K562 (cell line): ENCODE data around the gene NUP98. TPM values are rescaled to one million over a fixed set of nuclear protein-coding genes. Genes with fewer than 3 reads are reported as not detected.

Source experiments
- ATAC-seq: fragments of 200-7000 bp; cut with Tn5 transposase; 3 replicates; pipeline ENCODE4 v1.9.1; 2020; ENCODE audit warnings: moderate library complexity
- BruUV-seq: library from RNA; stranded (reverse); fragments of 400-500 nt; replicated peaks from 2 replicates; lab custom pipeline; 2021; lab: Mats Ljungman, UMichigan
- CTCF ChIA-PET: fragments of 300-600 bp; formaldehyde crosslinking; extraction: SDS; loops from one replicate; lab custom pipeline; 2021; ENCODE audit warnings: low intra/inter-chr PET ratio; lab: Yijun Ruan, JAX
- POLR2A ChIA-PET: fragments of 300-600, 350-650 bp; sonication (Branson Sonifier 250); formaldehyde crosslinking; extraction: SDS; loops from one replicate; lab custom pipeline; 2021; ENCODE audit warnings: antibody characterized with exemption, inconsistent platforms; lab: Yijun Ruan, JAX
- DNase-seq, 4 experiments: peaks; one replicate each; pipeline versions ENCODE4 v3.0.0 to v3.0.0-alpha.2; 2011 to 2018; ENCODE audit warnings: low spot score in 3 of 4, mixed read lengths in 3 of 4; ENCODE audit errors: extremely low read depth in 1 of 4
- FAIRE-seq: peaks from 2 replicates; lab custom pipeline; 2011; peaks lifted over from hg19 to GRCh38; lab: Jason Lieb, UNC
- H2AFZ ChIP-seq: 2 replicates; pipeline ENCODE4 v1.6.0; 2011; ENCODE audit warnings: low read depth, low read length, control low read depth, inconsistent platforms
- H3K27ac ChIP-seq: fragments of 200-600 bp; 3 replicates; pipeline ENCODE4 v1.8.0; 2011; ENCODE audit warnings: low read depth, mild to moderate bottlenecking, control low read depth, inconsistent platforms, low read length, moderate library complexity, mixed read lengths; ENCODE audit errors: extremely low read depth
- H3K27me3 ChIP-seq, 2 experiments: fragments of 300-600 bp in 1 of 2; 2 replicates in 1 of 2; 3 replicates in 1 of 2; pipeline versions ENCODE4 v1.6.0 to v1.8.0; 2011; ENCODE audit warnings: inconsistent platforms in 2 of 2, low read length in 2 of 2, mild to moderate bottlenecking in 1 of 2, mixed read lengths in 1 of 2, moderate library complexity in 1 of 2; ENCODE audit not compliant: control insufficient read depth in 2 of 2, insufficient read depth in 2 of 2
- H3K36me3 ChIP-seq: fragments of 300-600 bp; 3 replicates; pipeline ENCODE4 v1.8.0; 2011; ENCODE audit warnings: mild to moderate bottlenecking, low read length, inconsistent platforms; ENCODE audit not compliant: control insufficient read depth, insufficient read depth
- H3K4me1 ChIP-seq, 2 experiments: fragments of 200-600 bp in 1 of 2; replicated peaks in 1 of 2; 2 replicates in 1 of 2; 3 replicates in 1 of 2; pipeline versions ENCODE4 v1.5.1 to v1.8.0; 2011; ENCODE audit warnings: inconsistent platforms in 2 of 2, low read length in 2 of 2, mild to moderate bottlenecking in 1 of 2, mixed read lengths in 1 of 2, moderate library complexity in 1 of 2; ENCODE audit not compliant: control insufficient read depth in 2 of 2, insufficient read depth in 2 of 2
- H3K4me2 ChIP-seq: 2 replicates; pipeline ENCODE4 v1.6.1; 2011; ENCODE audit warnings: low read length, control low read depth, inconsistent platforms, mixed read lengths; ENCODE audit not compliant: insufficient read depth
- H3K4me3 ChIP-seq: fragments of 200-600 bp; sonication (generic), shearing (Covaris generic); 2 replicates; pipeline ENCODE4 v1.5.1; 2016; ENCODE audit warnings: control low read depth, inconsistent platforms
- H3K79me2 ChIP-seq: fragments of 200-600 bp; 3 replicates; pipeline ENCODE4 v1.8.0; 2011; ENCODE audit warnings: low read length, inconsistent platforms; ENCODE audit not compliant: control insufficient read depth, insufficient read depth
- H3K9ac ChIP-seq, 2 experiments: 2 replicates each; pipeline versions ENCODE4 v1.6.0 to v1.6.1; 2011; ENCODE audit warnings: low read depth in 2 of 2, low read length in 2 of 2, control low read depth in 1 of 2, inconsistent platforms in 1 of 2, mild to moderate bottlenecking in 1 of 2, mixed read lengths in 1 of 2; ENCODE audit not compliant: insufficient read depth in 1 of 2
- H3K9me1 ChIP-seq: one replicate; pipeline ENCODE4 v1.6.0; 2011; ENCODE audit warnings: inconsistent platforms, mild to moderate bottlenecking, low read length, moderate library complexity; ENCODE audit not compliant: control insufficient read depth, insufficient read depth
- H3K9me3 ChIP-seq: replicated peaks from 2 replicates; pipeline ENCODE4 v1.5.1; 2011; ENCODE audit warnings: low read depth, low read length, inconsistent platforms; ENCODE audit not compliant: control insufficient read depth, insufficient read depth
- H4K20me1 ChIP-seq: replicated peaks from 2 replicates; pipeline ENCODE4 v1.6.1; 2011; ENCODE audit warnings: low read length, inconsistent platforms, mixed read lengths; ENCODE audit not compliant: control insufficient read depth, insufficient read depth
- BACH1 ChIP-seq: fragments of 200-800 bp; sonication (Bioruptor generic); IDR thresholded peaks from 2 replicates; pipeline ENCODE4 v1.6.1; 2016; ENCODE audit warnings: missing genetic modification characterization, missing compliant biosample characterization
- HSF4 ChIP-seq: fragments of 250-450 bp; sonication (Bioruptor Pico); IDR thresholded peaks from 2 replicates; pipeline ENCODE4 v2.1.2; 2022; ENCODE audit warnings: mild to moderate bottlenecking, moderate library complexity, borderline replicate concordance
- L3MBTL2 ChIP-seq: fragments of 450-650 bp; IDR thresholded peaks from 2 replicates; pipeline ENCODE4 v1.6.1; 2016; ENCODE audit warnings: mild to moderate bottlenecking, moderate library complexity
- NR2C1 ChIP-seq, 2 experiments: fragments of 450-650 bp; IDR thresholded peaks; 2 replicates each; pipeline ENCODE4 v1.6.1; 2017; ENCODE audit warnings: mild to moderate bottlenecking in 2 of 2, antibody characterized with exemption in 1 of 2, inconsistent platforms in 1 of 2, missing compliant biosample characterization in 1 of 2, missing genetic modification characterization in 1 of 2
- SAP30 ChIP-seq: fragments of 200-600 bp; sonication (generic); IDR thresholded peaks from 2 replicates; pipeline ENCODE4 v1.6.1; 2012; ENCODE audit warnings: borderline replicate concordance, low read depth, mild to moderate bottlenecking, moderate library complexity, low read length, control low read depth, inconsistent platforms; ENCODE audit not compliant: insufficient read depth, poor library complexity, severe bottlenecking
- TAL1 ChIP-seq: fragments of 450-650 bp; IDR thresholded peaks from 2 replicates; pipeline ENCODE4 v1.6.1; 2016; ENCODE audit warnings: mild to moderate bottlenecking
- ZNF124 ChIP-seq: sonication (generic); formaldehyde crosslinking; IDR thresholded peaks from 2 replicates; pipeline ENCODE4 v1.8.1; 2022; ENCODE audit warnings: missing genetic modification reagents
- ZNF232 ChIP-seq: sonication (generic); formaldehyde crosslinking; IDR thresholded peaks from 2 replicates; pipeline ENCODE4 v1.8.0; 2022; ENCODE audit warnings: mild to moderate bottlenecking, missing genetic modification reagents
- WGBS: fragments of 100-300 bp; shearing (Covaris generic); methylation state at CpG from one replicate; pipeline ENCODE4 v1.1.6; 2016; ENCODE audit warnings: low coverage, mixed read lengths; ENCODE audit not compliant: insufficient coverage; ENCODE audit errors: missing lambda C conversion rate; 5-methylcytosine and 5-hydroxymethylcytosine counted together
- in situ Hi-C: fragments of 300-500 bp; cut with MboI; formaldehyde crosslinking; loops from 4 replicates; pipeline ENCODE4 v1.15.0; 2018; ENCODE audit warnings: inconsistent platforms, mixed read lengths
- intact Hi-C: fragments of 100-400 bp; cut with micrococcal nuclease; formaldehyde crosslinking; loops from 2 replicates; pipeline ENCODE4 v1.14.2; 2022
- polyA plus RNA-seq, 8 experiments: library from polyadenylated mRNA; depleted of rRNA in 4 of 8; stranded (reverse) in 5 of 8; unstranded in 3 of 8; fragments of >200 nt; fragmentation: Nextera tagmentation in 2 of 8; fragmentation: Illumina TruSeq in 1 of 8; extraction: Ambion mirVana in 2 of 8; extraction: Trizol in 1 of 8; gene quantifications; 2 replicates each; pipeline versions ENCODE4 v1.2.1 to v1.2.3, GENCODE V29; 2011 to 2014; ENCODE audit warnings: inconsistent platforms in 1 of 8, missing spikeins in 1 of 8
- total RNA-seq, 7 experiments: library from RNA; depleted of rRNA in 6 of 7; stranded (reverse); fragments of >200 nt in 6 of 7; fragmentation: Illumina TruSeq in 2 of 7; extraction: Trizol in 2 of 7; gene quantifications; 2 replicates each; pipeline versions ENCODE4 v1.2.1 to v1.2.3, GENCODE V29; 2011 to 2021; ENCODE audit warnings: low replicate concordance in 1 of 7
- TF ChIP-seq, protein P1 (sequence below): fragments of 250-450 bp; sonication (Bioruptor Pico); IDR thresholded peaks from 2 replicates; pipeline ENCODE4 v1.5.0; 2021
- TF ChIP-seq, protein P2 (sequence below): fragments of 250-450 bp; sonication (Bioruptor Pico); IDR thresholded peaks from 2 replicates; pipeline ENCODE4 v1.5.0; 2021; ENCODE audit warnings: mild to moderate bottlenecking, moderate library complexity
- TF ChIP-seq, protein P3 (sequence below): sonication (generic); formaldehyde crosslinking; IDR thresholded peaks from 2 replicates; pipeline ENCODE4 v1.8.1; 2022; ENCODE audit warnings: missing genetic modification reagents
- TF ChIP-seq, protein P4 (sequence below), 2 experiments: IDR thresholded peaks; 2 replicates each; pipeline ENCODE4 v1.6.1; 2011; ENCODE audit warnings: borderline replicate concordance in 1 of 2, control low read depth in 1 of 2, low read depth in 1 of 2, low read length in 1 of 2, mild to moderate bottlenecking in 1 of 2, mixed read lengths in 1 of 2, moderate library complexity in 1 of 2; ENCODE audit not compliant: insufficient read depth in 1 of 2, insufficient read length in 1 of 2, poor library complexity in 1 of 2, severe bottlenecking in 1 of 2; ENCODE audit errors: extremely low read depth in 1 of 2

The NUP98 gene
- total and polyA plus RNA-seq, 9 of the 15 experiments (the other 6 are each of a cell fraction or from before 2014, with no cell fraction given), result 45.1 to 196 (median 130) TPM

DNA sequence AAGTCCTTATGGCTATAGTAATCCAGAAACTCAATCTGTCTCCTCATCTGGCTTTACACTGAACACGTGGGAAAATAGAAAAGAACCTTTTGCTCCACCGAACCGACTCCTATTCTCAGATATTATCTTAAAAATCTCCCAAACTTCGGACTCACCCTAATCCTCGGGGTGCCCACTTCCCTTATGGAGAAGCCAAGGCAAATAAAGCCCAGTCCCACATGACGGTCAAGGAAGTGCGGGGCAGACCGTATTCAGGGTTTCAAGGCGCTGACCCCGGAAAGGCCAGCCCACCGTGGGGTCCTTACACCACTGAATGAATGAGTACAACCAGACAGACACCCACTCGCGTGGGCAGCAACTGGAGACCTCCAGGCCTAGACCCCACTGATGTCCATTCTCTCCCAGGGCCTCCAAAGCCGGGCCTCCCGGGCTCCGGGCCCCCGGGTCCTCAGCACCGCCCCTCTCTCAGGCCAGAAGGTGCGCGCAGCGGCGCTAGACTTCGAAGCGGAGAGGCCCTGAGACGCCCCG is 489 bp downstream of the NUP98 start:
- ATAC-seq, result peak; percentile 82
- peak overlapping the region; percentile 94 for H3K27ac ChIP-seq
- BruUV-seq, result no TSS peak
- peak in 1 of 4 experiments; percentile 66 for DNase-seq
- peak overlapping the region; percentile 96 for H3K4me2 ChIP-seq
- no peaks in the 10 kb centered on the region for H3K9me3 ChIP-seq
- H3K36me3 ChIP-seq, result peaks cover 42% of the 10 kb centered on the region; the same call in 2 of the 3 replicates
- no peak for FAIRE-seq
- intact Hi-C loops, result no loop called here
- in situ Hi-C loops, result no loop called here
- H3K4me3 ChIP-seq, result peak overlapping the region; percentile 86
- POLR2A ChIA-PET, result interaction anchor here (1.4 to 2.5 kb wide), 2 partner anchors 11 to 12 kb away, joined by 5 to 11 read pairs; no protein-coding TSS in a partner anchor
- H2AFZ ChIP-seq, result peak overlapping the region; percentile 70
- CTCF ChIA-PET, result interaction anchor here (1.5 kb wide), 1 partner anchor 11 kb away, joined by 5 read pairs; the partner anchor contains the start of gene PGAP2
- peaks cover 7 to 22% of the 10 kb centered on the region in 2 experiments for H3K4me1 ChIP-seq
- H3K9me1 ChIP-seq, result no peaks in the 10 kb centered on the region
- no peaks in the 10 kb centered on the region for H3K27me3 ChIP-seq
- peaks cover 7% of the 10 kb centered on the region; the same call in 1 of the 2 replicates for H4K20me1 ChIP-seq
- 0% methylated on average over 26 of the region's 26 CpGs for WGBS
- H3K9ac ChIP-seq, result peak overlapping the region; percentile 92 to 97
- H3K79me2 ChIP-seq, result peaks cover 58% of the 10 kb centered on the region
- TF ChIP-seq NR2C1 (IDR thresholded peaks at IDR 0.05) (no peak), NR2C1 (tag; IDR thresholded peaks at IDR 0.05) (no peak), SAP30 (no peak), L3MBTL2 (peak; percentile 2; the same call in 1 of the 2 replicates), ZNF232 (CRISPR knock-in tag) (peak; percentile 2), HSF4 (CRISPR knock-in tag) (no peak), BACH1 (tag) (no peak), TAL1 (no peak), ZNF124 (CRISPR knock-in tag) (0 out of 2 replicates have a peak, but pooled peaks have one; percentile 80)
- TF ChIP-seq, protein P1, sequence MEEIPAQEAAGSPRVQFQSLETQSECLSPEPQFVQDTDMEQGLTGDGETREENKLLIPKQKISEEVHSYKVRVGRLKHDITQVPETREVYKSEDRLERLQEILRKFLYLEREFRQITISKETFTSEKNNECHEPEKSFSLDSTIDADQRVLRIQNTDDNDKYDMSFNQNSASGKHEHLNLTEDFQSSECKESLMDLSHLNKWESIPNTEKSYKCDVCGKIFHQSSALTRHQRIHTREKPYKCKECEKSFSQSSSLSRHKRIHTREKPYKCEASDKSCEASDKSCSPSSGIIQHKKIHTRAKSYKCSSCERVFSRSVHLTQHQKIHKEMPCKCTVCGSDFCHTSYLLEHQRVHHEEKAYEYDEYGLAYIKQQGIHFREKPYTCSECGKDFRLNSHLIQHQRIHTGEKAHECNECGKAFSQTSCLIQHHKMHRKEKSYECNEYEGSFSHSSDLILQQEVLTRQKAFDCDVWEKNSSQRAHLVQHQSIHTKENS (CRISPR knock-in tag), result no peak
- TF ChIP-seq, protein P2, sequence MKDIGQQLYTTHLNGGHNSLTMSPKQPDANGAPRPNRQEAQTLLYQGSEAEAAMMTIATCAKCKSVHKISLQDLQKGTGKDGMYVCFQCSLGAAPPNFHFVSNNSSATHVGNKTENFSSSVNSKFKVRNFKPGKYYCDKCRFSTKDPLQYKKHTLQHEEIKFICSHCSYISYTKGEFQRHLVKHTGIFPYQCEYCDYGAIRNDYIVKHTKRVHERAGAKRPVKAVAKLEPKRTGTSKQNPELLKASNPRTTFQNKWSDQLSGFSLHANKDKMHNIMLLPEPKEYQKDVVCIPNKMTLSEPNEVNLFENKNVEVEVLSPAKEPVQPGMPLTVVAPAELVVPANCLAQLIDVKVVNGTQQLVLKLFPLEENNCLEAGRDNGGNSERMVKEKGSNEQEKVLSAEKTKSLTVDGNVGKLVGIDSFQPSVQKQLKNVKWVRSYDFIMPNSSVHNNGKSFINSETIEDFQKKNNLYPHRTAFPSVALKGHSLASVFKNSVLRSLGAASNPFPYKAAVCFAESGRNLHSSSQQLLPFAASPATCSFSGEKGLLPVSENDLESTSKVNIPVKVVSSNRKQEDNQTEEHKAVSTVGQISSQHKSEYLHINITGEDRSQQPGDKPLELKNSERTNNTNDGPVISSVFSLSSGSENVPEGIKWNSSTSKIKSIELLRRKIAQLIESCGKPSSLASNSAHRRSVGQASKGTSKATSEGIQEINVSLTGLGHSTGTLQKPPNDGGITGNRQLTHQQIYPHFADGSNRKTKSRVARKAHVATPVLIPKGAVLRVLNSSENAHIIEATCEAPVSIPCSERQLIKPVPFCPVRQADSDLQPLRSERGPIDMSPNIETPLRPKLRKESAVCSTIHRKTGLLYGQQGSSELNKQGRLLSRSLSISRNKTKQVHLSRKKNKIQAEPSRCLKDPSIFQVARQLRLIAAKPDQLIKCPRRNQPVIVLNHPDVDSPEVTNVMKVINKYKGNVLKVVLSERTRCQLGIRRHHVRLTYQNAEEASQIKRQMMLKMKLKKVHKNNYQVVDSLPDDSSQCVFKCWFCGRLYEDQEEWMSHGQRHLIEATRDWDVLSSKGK (CRISPR knock-in tag), result no peak
- TF ChIP-seq, protein P3, sequence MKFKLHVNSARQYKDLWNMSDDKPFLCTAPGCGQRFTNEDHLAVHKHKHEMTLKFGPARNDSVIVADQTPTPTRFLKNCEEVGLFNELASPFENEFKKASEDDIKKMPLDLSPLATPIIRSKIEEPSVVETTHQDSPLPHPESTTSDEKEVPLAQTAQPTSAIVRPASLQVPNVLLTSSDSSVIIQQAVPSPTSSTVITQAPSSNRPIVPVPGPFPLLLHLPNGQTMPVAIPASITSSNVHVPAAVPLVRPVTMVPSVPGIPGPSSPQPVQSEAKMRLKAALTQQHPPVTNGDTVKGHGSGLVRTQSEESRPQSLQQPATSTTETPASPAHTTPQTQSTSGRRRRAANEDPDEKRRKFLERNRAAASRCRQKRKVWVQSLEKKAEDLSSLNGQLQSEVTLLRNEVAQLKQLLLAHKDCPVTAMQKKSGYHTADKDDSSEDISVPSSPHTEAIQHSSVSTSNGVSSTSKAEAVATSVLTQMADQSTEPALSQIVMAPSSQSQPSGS, result no peak
- TF ChIP-seq, protein P4, sequence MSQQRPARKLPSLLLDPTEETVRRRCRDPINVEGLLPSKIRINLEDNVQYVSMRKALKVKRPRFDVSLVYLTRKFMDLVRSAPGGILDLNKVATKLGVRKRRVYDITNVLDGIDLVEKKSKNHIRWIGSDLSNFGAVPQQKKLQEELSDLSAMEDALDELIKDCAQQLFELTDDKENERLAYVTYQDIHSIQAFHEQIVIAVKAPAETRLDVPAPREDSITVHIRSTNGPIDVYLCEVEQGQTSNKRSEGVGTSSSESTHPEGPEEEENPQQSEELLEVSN (IDR thresholded peaks at IDR 0.05; ENCODE audit: borderline replicate concordance in 1 of 2, extremely low read depth in 1 of 2, insufficient read depth in 1 of 2, insufficient read length in 1 of 2, low read depth in 1 of 2, low read length in 1 of 2, poor library complexity in 1 of 2, severe bottlenecking in 1 of 2), result peak in 1 of 2 experiments; percentile 13
